Activated CD4-positive, alpha-beta memory T cell treated with anti-CD3 and anti-CD28 coated beads for 36 hours (primary cell): ENCODE results near the gene LRP11. TPM values are rescaled to one million over a fixed set of nuclear protein-coding genes. Genes with fewer than 3 reads are reported as not detected.
"Not testable (repeated sequence)": the region's sequence is repeated elsewhere in the genome, so short reads cannot be mapped to it uniquely, and the experiment has no call there.

Experiments
- CTCF ChIA-PET: fragments of 350-600 bp; sonication (Branson Sonifier 250); formaldehyde crosslinking; loops from one replicate; lab custom pipeline; 2021; ENCODE audit warnings: antibody characterized with exemption, inconsistent platforms; lab: Charles Lee
- POLR2A ChIA-PET: fragments of 350-600 bp; sonication (Branson Sonifier 250); formaldehyde crosslinking; loops from one replicate; lab custom pipeline; 2021; ENCODE audit warnings: antibody characterized with exemption; lab: Charles Lee
- DNase-seq: peaks from one replicate; pipeline ENCODE4 v3.0.0-alpha.2; 2020
- H3K27ac Mint-ChIP-seq: one replicate; pipeline ENCODE4 v1.8.0; 2021; ENCODE audit warnings: mixed read lengths
- H3K27me3 Mint-ChIP-seq: one replicate; pipeline ENCODE4 v1.8.0; 2021; ENCODE audit warnings: mixed read lengths
- H3K36me3 Mint-ChIP-seq: one replicate; pipeline ENCODE4 v1.8.0; 2021; ENCODE audit warnings: mixed read lengths
- H3K4me1 Mint-ChIP-seq: one replicate; pipeline ENCODE4 v1.8.0; 2021; ENCODE audit warnings: low read depth, mixed read lengths
- H3K4me3 Mint-ChIP-seq: one replicate; pipeline ENCODE4 v1.8.0; 2021; ENCODE audit warnings: mild to moderate bottlenecking, mixed read lengths
- H3K9me3 Mint-ChIP-seq: one replicate; pipeline ENCODE4 v1.8.0; 2021; ENCODE audit warnings: mixed read lengths
- intact Hi-C: fragments of 100-400 bp; cut with micrococcal nuclease; formaldehyde crosslinking; loops from one replicate; pipeline ENCODE4 v1.15.1; 2023
- total RNA-seq, 2 experiments: library from RNA; stranded (reverse); gene quantifications; one replicate each; pipeline ENCODE4 v1.2.3, GENCODE V29; 2021

Gene LRP11, protein sequence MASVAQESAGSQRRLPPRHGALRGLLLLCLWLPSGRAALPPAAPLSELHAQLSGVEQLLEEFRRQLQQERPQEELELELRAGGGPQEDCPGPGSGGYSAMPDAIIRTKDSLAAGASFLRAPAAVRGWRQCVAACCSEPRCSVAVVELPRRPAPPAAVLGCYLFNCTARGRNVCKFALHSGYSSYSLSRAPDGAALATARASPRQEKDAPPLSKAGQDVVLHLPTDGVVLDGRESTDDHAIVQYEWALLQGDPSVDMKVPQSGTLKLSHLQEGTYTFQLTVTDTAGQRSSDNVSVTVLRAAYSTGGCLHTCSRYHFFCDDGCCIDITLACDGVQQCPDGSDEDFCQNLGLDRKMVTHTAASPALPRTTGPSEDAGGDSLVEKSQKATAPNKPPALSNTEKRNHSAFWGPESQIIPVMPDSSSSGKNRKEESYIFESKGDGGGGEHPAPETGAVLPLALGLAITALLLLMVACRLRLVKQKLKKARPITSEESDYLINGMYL
- total RNA-seq = 1 to 10 TPM; 6.7 to 7.2 TPM

DNA sequence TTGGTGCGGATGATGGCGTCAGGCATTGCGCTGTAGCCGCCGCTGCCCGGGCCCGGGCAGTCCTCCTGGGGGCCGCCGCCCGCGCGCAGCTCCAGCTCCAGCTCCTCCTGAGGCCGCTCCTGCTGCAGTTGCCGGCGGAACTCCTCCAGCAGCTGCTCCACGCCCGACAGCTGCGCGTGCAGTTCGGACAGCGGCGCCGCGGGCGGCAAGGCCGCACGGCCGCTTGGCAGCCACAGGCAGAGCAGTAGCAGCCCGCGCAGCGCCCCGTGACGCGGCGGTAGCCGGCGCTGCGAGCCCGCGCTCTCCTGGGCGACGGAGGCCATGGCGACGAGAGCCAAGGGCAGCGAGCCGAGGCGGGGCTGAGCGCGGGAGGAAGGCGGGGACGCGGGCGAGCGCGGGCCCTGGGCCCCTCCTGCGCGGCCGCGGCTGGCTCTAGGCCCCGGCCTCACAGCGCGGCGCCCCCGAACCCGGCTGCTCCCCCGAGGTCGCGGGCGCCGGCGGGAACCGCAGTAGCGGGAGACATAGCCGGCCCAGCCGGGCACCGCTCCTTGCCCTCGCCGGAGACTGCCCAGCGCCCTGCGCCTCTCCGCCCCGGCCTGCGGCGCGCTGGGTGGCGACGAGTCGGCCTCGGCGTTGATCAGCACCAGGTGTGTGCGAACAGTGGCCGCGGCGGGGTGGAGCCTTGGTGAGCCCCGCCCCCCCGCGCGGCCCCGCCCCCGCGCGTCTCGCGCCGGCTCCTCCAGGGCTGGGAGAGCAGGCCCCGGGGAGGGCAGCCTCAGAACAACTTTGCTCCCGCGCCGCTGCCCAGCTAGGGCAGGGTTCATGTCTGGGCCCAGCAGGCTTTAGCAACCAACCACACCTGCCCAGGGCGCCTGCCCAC, at the start of gene LRP11:
Gene LRP11 (minus strand): TSS at position 662 of the 880 bp plus-strand sequence. CDS start 339 bp downstream, at position 323.
- no peak within 1 kb of the TSS for H3K27ac Mint-ChIP-seq
- intact Hi-C loops = loop anchor here (1.0 to 10.0 kb wide), 6 partner anchors 17 to 317 kb away; partner anchors contain the start of genes NUP43, PCMT1 and PPIL4
- H3K9me3 Mint-ChIP-seq = no peaks in the 10 kb centered on the region
- peak; percentile 88 for DNase-seq
- ChIA-PET POLR2A (interaction anchor here (1.3 kb wide), 1 partner anchor 319 kb away, joined by 3 read pairs; no protein-coding TSS in a partner anchor), CTCF (interaction anchor here (0.8 to 1.4 kb wide), 2 partner anchors 11 to 18 kb away, joined by 4 to 5 read pairs; no protein-coding TSS in a partner anchor)
- H3K27me3 Mint-ChIP-seq = peaks cover 2% of the 10 kb centered on the region
- peak within 1 kb of the TSS; percentile 81 for H3K4me3 Mint-ChIP-seq
- peaks cover 19% of the 10 kb centered on the region for H3K4me1 Mint-ChIP-seq
- no peaks in the 10 kb centered on the region for H3K36me3 Mint-ChIP-seq

DNA sequence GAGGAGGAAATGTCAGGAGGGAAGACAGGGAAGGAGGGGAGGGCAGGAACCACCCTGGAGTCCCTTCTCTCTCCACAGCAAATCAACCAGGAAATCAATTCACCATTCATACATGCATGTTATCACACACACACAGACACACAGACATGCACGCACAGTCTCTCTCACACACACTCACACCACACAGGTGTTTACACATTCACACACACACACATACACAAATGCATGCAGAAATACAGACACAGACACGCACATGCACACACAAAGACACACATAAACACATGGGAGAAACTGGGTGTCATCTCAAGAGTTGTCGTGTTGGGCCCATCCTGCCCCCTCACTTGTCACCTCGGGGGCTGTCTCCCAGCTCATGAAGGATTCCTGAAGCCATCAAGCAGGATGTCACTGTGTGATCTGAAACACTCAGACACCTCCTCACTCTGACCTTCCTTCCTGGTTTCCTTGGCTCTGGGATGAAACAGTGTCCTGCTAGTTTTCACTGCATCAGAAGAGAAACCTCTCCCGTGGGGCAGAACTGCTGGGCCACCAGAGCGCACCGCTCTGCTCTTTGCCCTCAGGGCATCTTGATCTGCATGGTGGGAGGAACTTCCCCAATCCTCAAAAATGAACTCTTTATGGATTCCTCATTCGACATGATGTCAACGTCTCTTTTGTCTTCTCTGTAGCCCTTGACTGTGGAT, 49.5 kb upstream of the LRP11 start:
- Mint-ChIP-seq H3K27ac (no peak overlapping the region), H3K4me1 (no peaks in the 10 kb centered on the region)
- CTCF ChIA-PET = interaction anchor here (0.9 kb wide), 1 partner anchor 9 kb away, joined by 3 read pairs; no protein-coding TSS in a partner anchor

DNA sequence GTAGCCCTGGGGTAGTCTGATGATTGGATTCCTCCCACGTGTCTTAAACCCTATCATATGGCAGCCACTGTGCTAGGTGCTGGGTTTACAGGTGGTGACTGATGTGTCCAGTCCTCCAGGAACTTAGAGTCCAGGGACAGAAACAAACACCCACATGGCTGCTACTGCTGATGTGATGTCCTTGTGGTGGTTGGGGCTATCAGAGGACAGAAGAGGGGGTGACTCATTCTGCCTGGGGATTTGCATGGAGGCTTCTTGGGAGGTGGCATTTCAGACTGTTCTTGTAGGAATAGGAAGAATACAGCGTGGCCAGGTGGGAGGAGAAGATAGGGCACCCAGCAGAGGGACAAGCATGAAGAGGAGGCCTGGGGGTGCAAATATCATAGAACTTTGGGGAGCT, 48.9 kb upstream of the LRP11 start:
- Mint-ChIP-seq H3K36me3 (peaks cover 2% of the 10 kb centered on the region), H3K4me1 (no peaks in the 10 kb centered on the region), H3K4me3 (no peak overlapping the region), H3K9me3 (peaks cover 12% of the 10 kb centered on the region), H3K27me3 (peaks cover 11% of the 10 kb centered on the region), H3K27ac (no peak overlapping the region)
- ChIA-PET CTCF (no interaction called here), POLR2A (no interaction called here)
- intact Hi-C loops = no loop called here
- DNase-seq = no peak

More for the DNA sequence above, 49.5 kb upstream of the LRP11 start:
- POLR2A ChIA-PET = no interaction called here
- Mint-ChIP-seq H3K27me3 (peaks cover 10% of the 10 kb centered on the region), H3K9me3 (peaks cover 7% of the 10 kb centered on the region), H3K4me3 (no peak overlapping the region), H3K36me3 (no peaks in the 10 kb centered on the region)
- intact Hi-C loops = no loop called here
- DNase-seq = no peak

DNA sequence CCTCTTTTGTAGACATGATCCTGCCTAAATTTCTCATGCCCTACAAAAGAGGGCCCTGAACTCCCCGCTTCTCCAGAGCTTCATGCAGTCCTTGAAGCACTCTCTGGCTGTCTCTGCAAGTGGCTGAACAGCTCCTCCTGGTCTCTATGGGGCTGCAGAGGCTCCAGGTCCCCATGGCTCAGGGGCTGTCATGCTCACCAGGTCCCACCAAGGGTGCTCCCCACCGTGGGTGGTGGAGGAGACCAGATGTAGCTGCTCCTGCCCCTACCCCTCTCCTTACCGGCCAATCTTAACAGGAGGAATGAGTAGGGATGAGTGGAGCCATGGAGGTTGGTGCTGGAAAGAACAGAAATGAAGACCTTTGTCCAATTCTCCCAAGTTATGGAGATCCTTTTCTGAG, 48.5 kb upstream of the LRP11 start:
- H3K27ac Mint-ChIP-seq, intact Hi-C loops, DNase-seq, POLR2A ChIA-PET, CTCF ChIA-PET, H3K4me3 Mint-ChIP-seq, H3K36me3 Mint-ChIP-seq, H3K4me1 Mint-ChIP-seq: not testable (repeated sequence)
- H3K27me3 Mint-ChIP-seq = peaks cover 12% of the 10 kb centered on the region
- peaks cover 16% of the 10 kb centered on the region for H3K9me3 Mint-ChIP-seq

DNA sequence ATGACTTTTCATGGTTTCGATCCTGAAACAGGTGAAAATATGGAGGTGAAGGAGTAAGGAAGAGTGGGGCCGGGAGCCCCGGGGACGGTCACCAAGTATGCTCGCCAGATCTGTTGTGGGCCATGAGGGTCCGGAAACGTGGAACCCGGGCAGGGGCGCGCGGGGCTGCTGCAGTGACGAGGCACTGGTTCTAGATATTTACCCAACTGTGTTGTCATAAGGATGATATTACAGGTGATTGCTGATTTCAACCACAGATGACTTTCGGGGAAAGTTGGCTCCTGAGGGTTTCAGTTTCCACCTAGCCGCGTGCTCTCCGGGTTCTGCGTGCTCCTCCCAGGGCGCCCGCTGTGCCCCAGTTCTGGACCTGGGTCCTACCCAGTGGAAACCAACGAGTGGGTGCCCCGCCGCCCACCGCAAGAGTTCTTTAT, 46.6 kb upstream of the LRP11 start:
- Mint-ChIP-seq H3K9me3 (peaks cover 22% of the 10 kb centered on the region), H3K27me3 (peaks cover 12% of the 10 kb centered on the region)

DNA sequence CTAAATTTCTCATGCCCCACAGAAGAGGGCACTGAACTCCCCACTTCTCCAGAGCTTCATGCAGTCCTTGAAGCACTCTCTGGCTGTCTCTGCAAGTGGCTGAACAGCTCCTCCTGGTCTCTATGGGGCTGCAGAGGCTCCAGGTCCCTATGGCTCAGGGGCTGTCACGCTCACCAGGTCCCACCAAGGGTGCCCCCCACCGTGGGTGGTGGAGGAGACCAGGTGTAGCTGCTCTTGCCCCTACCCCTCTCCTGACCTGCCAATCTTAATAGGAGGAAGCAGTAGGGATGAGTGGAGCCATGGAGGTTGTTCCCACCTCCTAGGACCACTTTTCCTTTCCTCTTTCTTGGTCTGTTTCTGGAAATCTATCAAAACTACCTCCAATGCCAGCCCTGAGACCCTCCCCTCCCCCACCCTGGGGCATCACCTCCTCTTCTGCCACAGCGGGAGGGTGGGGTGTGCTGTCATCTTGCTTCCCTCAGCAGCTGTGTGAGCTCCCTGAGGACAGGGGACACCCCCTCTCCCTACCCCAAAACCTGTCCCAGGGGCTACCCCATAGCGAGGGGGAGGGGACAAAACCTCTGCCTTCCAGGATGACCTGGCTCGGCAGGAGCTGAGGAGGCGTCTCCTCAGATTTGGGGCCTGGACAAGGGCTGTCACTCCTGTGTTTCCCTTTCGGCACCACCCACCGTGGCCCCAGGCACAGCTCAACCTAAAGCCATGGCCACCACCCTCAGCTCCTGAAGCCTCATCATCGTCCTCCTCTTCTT, 45.7 kb upstream of the LRP11 start:
- H3K4me3 Mint-ChIP-seq = no peak overlapping the region
- H3K27ac Mint-ChIP-seq = no peak overlapping the region
- CTCF ChIA-PET = no interaction called here
- no peak for DNase-seq
- H3K36me3 Mint-ChIP-seq = peaks cover 5% of the 10 kb centered on the region
- POLR2A ChIA-PET = no interaction called here
- intact Hi-C loops = no loop called here
- H3K9me3 Mint-ChIP-seq = peaks cover 22% of the 10 kb centered on the region
- H3K27me3 Mint-ChIP-seq = peaks cover 13% of the 10 kb centered on the region
- no peaks in the 10 kb centered on the region for H3K4me1 Mint-ChIP-seq

More for the DNA sequence above, 46.6 kb upstream of the LRP11 start:
- Mint-ChIP-seq H3K4me1 (no peaks in the 10 kb centered on the region), H3K4me3 (no peak overlapping the region), H3K36me3 (peaks cover 5% of the 10 kb centered on the region), H3K27ac (no peak overlapping the region)
- intact Hi-C loops = no loop called here
- CTCF ChIA-PET = no interaction called here
- POLR2A ChIA-PET = no interaction called here
- DNase-seq = no peak

DNA sequence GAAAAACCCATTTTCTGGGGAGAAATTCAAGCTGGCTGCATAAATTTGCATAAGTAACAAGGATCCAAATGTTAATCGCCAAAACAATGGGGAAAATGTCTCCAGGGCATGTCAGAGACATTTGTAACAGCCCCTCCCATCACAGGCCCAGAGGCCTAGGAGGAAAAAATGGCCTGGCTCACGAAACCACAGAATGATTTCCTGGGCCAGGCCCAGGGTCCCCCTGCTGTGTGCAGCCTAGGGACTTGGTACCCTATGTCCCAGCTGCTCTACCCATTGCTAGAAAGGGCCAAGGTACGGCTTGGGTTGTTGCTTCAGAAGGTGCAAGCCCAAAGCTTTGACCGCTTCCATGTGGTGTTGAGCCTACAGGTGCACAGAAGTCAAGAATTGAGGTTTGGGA, 44.3 kb upstream of the LRP11 start:
- CTCF ChIA-PET, H3K36me3 Mint-ChIP-seq, H3K4me3 Mint-ChIP-seq, DNase-seq, POLR2A ChIA-PET, H3K27ac Mint-ChIP-seq, intact Hi-C loops, H3K4me1 Mint-ChIP-seq: not testable (repeated sequence)
- Mint-ChIP-seq H3K27me3 (peaks cover 13% of the 10 kb centered on the region), H3K9me3 (peaks cover 22% of the 10 kb centered on the region)

DNA sequence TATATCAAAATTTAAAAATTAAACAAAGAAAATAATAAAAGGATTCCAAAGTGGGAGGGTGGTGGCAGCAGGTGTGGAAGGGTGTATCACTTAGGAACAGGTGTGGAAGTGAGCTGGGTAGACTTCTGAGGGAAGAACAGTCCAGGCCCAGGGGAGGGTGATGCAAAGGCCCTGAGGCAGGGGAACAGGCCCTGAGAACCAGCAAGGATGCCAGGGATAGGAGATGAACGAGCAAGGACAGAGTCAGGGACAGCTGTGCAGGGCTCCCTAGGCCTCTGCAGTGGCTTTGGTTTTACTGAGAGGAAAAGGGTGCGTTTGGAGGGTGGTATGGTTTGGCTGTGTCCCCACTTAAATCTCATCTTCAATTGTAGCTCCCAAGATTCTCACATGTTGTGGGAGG, 43.2 kb upstream of the LRP11 start:
- DNase-seq = no peak
- H3K27ac Mint-ChIP-seq = no peak overlapping the region
- no peak overlapping the region for H3K4me3 Mint-ChIP-seq
- POLR2A ChIA-PET = no interaction called here
- H3K36me3 Mint-ChIP-seq = peaks cover 5% of the 10 kb centered on the region
- peaks cover 22% of the 10 kb centered on the region for H3K9me3 Mint-ChIP-seq
- intact Hi-C loops = no loop called here
- H3K27me3 Mint-ChIP-seq = peaks cover 8% of the 10 kb centered on the region
- no peaks in the 10 kb centered on the region for H3K4me1 Mint-ChIP-seq
- CTCF ChIA-PET = no interaction called here

DNA sequence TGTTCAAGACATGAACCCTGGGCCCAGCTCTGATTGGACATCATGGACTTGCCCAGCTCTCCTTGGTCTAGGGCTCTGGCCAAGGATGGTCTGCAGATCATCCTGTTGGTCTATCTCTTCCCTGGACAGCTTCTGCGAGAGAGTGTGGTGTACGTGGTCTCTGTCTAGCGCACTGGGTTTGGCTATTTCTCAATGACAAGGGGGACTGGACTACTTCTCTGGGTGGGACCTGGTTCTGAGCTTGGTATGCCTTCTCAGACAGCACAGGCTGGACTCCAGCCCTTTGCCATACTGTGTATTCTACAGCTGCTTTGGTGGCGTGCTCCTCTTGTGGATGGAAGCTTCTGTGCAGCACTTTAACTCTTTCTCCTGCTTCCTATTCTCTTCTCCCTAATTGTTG, 42.2 kb upstream of the LRP11 start:
- peaks cover 9% of the 10 kb centered on the region for H3K27me3 Mint-ChIP-seq
- H3K27ac Mint-ChIP-seq = no peak overlapping the region
- H3K4me3 Mint-ChIP-seq = no peak overlapping the region
- H3K4me1 Mint-ChIP-seq = no peaks in the 10 kb centered on the region
- peaks cover 5% of the 10 kb centered on the region for H3K36me3 Mint-ChIP-seq
- intact Hi-C loops = no loop called here
- POLR2A ChIA-PET = no interaction called here
- CTCF ChIA-PET = interaction anchor here (0.8 kb wide), 1 partner anchor 20 kb away, joined by 3 read pairs; no protein-coding TSS in a partner anchor
- H3K9me3 Mint-ChIP-seq = peaks cover 22% of the 10 kb centered on the region
- no peak for DNase-seq

DNA sequence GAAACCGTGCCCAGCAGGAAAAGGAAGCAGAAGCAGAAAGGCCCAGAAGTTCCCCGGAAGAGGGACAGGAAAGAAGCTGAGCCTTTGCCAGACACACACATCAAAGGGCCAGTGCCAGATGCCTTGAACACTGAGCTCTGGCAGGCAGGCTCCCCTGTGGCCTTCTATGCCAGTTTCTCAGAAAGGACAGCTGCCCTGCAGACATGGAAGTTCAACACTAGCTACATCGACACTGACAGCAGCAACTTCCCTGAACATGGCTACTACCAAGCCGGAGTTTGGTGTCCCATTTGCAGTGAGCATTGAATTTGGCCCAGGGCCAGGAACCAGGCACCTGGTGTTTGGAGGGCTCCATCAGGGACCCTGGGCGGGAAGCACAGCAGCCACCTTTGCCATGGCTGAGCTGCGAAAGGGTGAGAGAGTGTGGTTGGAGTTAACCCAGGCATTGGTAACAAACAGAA, 41.8 kb upstream of the LRP11 start:
- no peak overlapping the region for H3K4me3 Mint-ChIP-seq
- intact Hi-C loops = no loop called here
- ChIA-PET CTCF (interaction anchor here (0.8 kb wide), 1 partner anchor 21 kb away, joined by 3 read pairs; no protein-coding TSS in a partner anchor), POLR2A (no interaction called here)
- peaks cover 5% of the 10 kb centered on the region for H3K36me3 Mint-ChIP-seq
- H3K4me1 Mint-ChIP-seq = no peaks in the 10 kb centered on the region
- peaks cover 22% of the 10 kb centered on the region for H3K9me3 Mint-ChIP-seq
- H3K27ac Mint-ChIP-seq = no peak overlapping the region
- DNase-seq = no peak
- H3K27me3 Mint-ChIP-seq = peaks cover 7% of the 10 kb centered on the region

DNA sequence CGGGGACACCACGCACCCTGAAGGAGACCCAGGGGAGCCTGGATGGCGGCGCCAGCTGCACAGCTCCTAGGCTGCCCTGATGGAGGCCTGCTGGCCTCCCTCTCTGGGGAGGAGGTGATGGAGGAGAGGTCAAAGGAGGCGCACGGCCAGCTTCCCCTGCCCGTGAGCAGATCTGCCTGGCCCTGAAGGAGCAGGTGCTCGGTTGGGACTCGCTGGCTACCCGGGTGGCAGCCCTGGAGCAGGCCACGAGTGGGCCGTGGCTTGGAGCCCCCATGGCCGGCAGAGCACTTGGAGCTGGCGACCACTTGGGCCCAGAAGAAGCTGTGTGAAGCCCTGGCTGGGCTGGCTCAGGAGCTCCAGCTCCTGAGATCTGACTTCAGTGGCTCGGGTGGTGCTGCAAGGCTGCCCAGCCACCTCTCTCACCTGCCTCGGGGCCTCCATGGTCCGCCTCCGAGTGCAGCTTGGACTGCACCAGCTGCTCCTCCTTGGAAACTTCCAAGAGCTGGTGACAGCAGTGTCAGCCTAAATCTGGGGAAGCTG, 41.3 kb upstream of the LRP11 start:
- Mint-ChIP-seq H3K27ac (no peak overlapping the region), H3K27me3 (peaks cover 7% of the 10 kb centered on the region), H3K36me3 (peaks cover 5% of the 10 kb centered on the region), H3K4me3 (no peak overlapping the region), H3K9me3 (peaks cover 22% of the 10 kb centered on the region), H3K4me1 (no peaks in the 10 kb centered on the region)
- intact Hi-C loops = no loop called here
- POLR2A ChIA-PET = no interaction called here
- CTCF ChIA-PET = no interaction called here
- no peak for DNase-seq
